ENCODE measurements around the gene FSTL4.

- TF ChIP-seq, protein P1, sequence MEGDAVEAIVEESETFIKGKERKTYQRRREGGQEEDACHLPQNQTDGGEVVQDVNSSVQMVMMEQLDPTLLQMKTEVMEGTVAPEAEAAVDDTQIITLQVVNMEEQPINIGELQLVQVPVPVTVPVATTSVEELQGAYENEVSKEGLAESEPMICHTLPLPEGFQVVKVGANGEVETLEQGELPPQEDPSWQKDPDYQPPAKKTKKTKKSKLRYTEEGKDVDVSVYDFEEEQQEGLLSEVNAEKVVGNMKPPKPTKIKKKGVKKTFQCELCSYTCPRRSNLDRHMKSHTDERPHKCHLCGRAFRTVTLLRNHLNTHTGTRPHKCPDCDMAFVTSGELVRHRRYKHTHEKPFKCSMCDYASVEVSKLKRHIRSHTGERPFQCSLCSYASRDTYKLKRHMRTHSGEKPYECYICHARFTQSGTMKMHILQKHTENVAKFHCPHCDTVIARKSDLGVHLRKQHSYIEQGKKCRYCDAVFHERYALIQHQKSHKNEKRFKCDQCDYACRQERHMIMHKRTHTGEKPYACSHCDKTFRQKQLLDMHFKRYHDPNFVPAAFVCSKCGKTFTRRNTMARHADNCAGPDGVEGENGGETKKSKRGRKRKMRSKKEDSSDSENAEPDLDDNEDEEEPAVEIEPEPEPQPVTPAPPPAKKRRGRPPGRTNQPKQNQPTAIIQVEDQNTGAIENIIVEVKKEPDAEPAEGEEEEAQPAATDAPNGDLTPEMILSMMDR (IDR thresholded peaks at IDR 0.05; ENCODE audit: borderline replicate concordance, extremely low read depth, low read length, poor library complexity, severe bottlenecking) = no peak
- no peak for TF ChIP-seq EZH2 (IDR thresholded peaks at IDR 0.05; ENCODE audit: borderline replicate concordance, low read depth, low read length, severe bottlenecking)
Measured at GRCh38 chr5:133483406-133484090, 128.8 kb downstream of the FSTL4 start.
